Activated CD8-positive, alpha-beta memory T cell treated with anti-CD3 and anti-CD28 coated beads, Interleukin-2, amount 50 U/mL, for 24 hours (primary cell): ENCODE results near the gene GRPEL1.

ENCODE experiments used
- DNase-seq: peaks from one replicate; pipeline ENCODE4 v3.0.0-alpha.2; 2020; ENCODE audit errors: extremely low read depth

GRPEL1 gene

GRCh38 chr4:7023901-7024300 is 44.0 kb downstream of the GRPEL1 start:
- DNase-seq, result no peak

GRCh38 chr4:7023486-7023885 is 44.4 kb downstream of the GRPEL1 start:
- no peak for DNase-seq

GRCh38 chr4:7021930-7022664 is 45.8 kb downstream of the GRPEL1 start:
- no peak for DNase-seq

- no peak for DNase-seq
Observed at GRCh38 chr4:7021355-7021754, 46.5 kb downstream of the GRPEL1 start.

GRCh38 chr4:7020856-7021255 is 47.0 kb downstream of the GRPEL1 start:
- no peak for DNase-seq

GRCh38 chr4:7020290-7020689 is 47.6 kb downstream of the GRPEL1 start:
- DNase-seq, result no peak

- no peak for DNase-seq
Observed at GRCh38 chr4:7019367-7019766, 48.5 kb downstream of the GRPEL1 start.

- DNase-seq, result no peak
Observed at GRCh38 chr4:7018281-7018680, 49.6 kb downstream of the GRPEL1 start.

GRCh38 chr4:7017446-7018048 is 50.3 kb downstream of the GRPEL1 start:
- DNase-seq, result no peak

- no peak for DNase-seq
Observed at GRCh38 chr4:7016512-7016911, 51.4 kb downstream of the GRPEL1 start.

- no peak for DNase-seq
Observed at GRCh38 chr4:7016086-7016485, 51.8 kb downstream of the GRPEL1 start.

GRCh38 chr4:7015383-7016035 is 52.4 kb downstream of the GRPEL1 start:
- no peak for DNase-seq

GRCh38 chr4:7014815-7015214 is 53.0 kb downstream of the GRPEL1 start:
- no peak for DNase-seq

GRCh38 chr4:7013175-7013574 is 54.7 kb downstream of the GRPEL1 start:
- DNase-seq, result no peak

- DNase-seq, result no peak
Observed at GRCh38 chr4:7009564-7009963, 58.3 kb downstream of the GRPEL1 start.
